ENCODE results near the gene KIF13A.

GRCh38 chr6:17710331-17710730, 277.1 kb downstream of the KIF13A start:
- no peak for TF ChIP-seq POLR2AphosphoS5 (IDR thresholded peaks at IDR 0.05)
- TF ChIP-seq, protein P1, sequence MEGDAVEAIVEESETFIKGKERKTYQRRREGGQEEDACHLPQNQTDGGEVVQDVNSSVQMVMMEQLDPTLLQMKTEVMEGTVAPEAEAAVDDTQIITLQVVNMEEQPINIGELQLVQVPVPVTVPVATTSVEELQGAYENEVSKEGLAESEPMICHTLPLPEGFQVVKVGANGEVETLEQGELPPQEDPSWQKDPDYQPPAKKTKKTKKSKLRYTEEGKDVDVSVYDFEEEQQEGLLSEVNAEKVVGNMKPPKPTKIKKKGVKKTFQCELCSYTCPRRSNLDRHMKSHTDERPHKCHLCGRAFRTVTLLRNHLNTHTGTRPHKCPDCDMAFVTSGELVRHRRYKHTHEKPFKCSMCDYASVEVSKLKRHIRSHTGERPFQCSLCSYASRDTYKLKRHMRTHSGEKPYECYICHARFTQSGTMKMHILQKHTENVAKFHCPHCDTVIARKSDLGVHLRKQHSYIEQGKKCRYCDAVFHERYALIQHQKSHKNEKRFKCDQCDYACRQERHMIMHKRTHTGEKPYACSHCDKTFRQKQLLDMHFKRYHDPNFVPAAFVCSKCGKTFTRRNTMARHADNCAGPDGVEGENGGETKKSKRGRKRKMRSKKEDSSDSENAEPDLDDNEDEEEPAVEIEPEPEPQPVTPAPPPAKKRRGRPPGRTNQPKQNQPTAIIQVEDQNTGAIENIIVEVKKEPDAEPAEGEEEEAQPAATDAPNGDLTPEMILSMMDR (IDR thresholded peaks at IDR 0.05): no peak

Data from breast epithelium (tissue), 3 donors.